Measurements from ENCODE around the gene KEAP1.

Gene KEAP1

DNA sequence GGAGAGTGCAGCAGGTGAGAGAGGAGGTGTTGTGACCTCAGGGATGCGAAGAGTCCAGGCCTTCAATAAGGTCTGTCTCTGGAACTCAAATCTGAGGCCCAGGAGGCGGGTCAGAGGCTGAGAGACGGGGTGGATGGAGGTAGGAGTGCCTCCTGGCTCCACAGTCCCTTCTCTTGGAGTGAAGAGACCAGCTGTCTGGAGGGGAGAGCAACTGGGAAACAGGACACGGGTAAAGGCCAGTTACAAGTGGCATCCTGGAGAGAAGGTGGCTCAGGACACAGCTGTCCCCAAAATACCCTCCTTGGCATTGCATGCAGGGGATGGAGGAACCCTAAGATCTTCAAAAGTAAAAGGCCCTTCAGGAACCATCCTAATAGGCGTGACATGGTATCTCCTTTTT is 63.6 kb downstream of the KEAP1 start:
- no peak for DNase-seq

All from stimulated activated CD8-positive, alpha-beta memory T cell treated with anti-CD3 and anti-CD28 coated beads, Interleukin-4, amount 100 ng/mL, for 48 hours (primary cell).